SK-N-SH (cell line): Measurements from ENCODE around the gene SWI5. TPM values are rescaled to one million over a fixed set of nuclear protein-coding genes. Genes with fewer than 3 reads are reported as not detected.

Experiments
- CTCF ChIA-PET: fragments of 300-600, 350-600 bp; formaldehyde crosslinking; extraction: SDS; loops from one replicate; lab custom pipeline; 2021; lab: Yijun Ruan, JAX
- POLR2A ChIA-PET: fragments of 350-600 bp; sonication (Branson Sonifier 250); formaldehyde crosslinking; extraction: SDS; loops from one replicate; lab custom pipeline; 2020; ENCODE audit warnings: antibody characterized with exemption, inconsistent platforms; lab: Yijun Ruan, JAX
- DNase-seq: peaks from one replicate; pipeline ENCODE4 v3.0.0; 2012
- H2AFZ ChIP-seq: fragments of 200-600 bp; sonication (generic); 2 replicates; pipeline ENCODE4 v1.8.1; 2016; ENCODE audit warnings: antibody characterized with exemption, mild to moderate bottlenecking, low read depth
- H3F3A ChIP-seq: fragments of 200-600 bp; sonication (generic); replicated peaks from 2 replicates; pipeline ENCODE3; 2016; ENCODE audit warnings: antibody characterized with exemption, mild to moderate bottlenecking; ENCODE audit not compliant: insufficient read depth
- H3K27ac ChIP-seq, 2 experiments: fragments of 200-500 bp in 1 of 2; fragments of 200-600 bp in 1 of 2; sonication (Bioruptor generic) in 1 of 2; sonication (generic), shearing (Covaris generic) in 1 of 2; 2 replicates each; pipeline versions ENCODE4 v1.5.1 to v1.6.1; 2014 to 2016; ENCODE audit warnings: low read depth in 2 of 2, inconsistent platforms in 1 of 2, low read length in 1 of 2, mild to moderate bottlenecking in 1 of 2, mixed read lengths in 1 of 2
- H3K27me3 ChIP-seq: fragments of 200-600 bp; sonication (generic), shearing (Covaris generic); 2 replicates; pipeline ENCODE4 v1.6.1; 2016; ENCODE audit warnings: mixed run types; ENCODE audit not compliant: insufficient read depth
- H3K36me3 ChIP-seq, 2 experiments: fragments of 200-500 bp in 1 of 2; fragments of 200-600 bp in 1 of 2; sonication (Bioruptor generic) in 1 of 2; sonication (generic) in 1 of 2; replicated peaks in 1 of 2; 2 replicates each; pipeline versions ENCODE3 to v1.5.1; 2014 to 2016; ENCODE audit warnings: low read length in 1 of 2, mild to moderate bottlenecking in 1 of 2; ENCODE audit not compliant: insufficient read depth in 2 of 2, control insufficient read depth in 1 of 2
- H3K4me1 ChIP-seq, 2 experiments: fragments of 200-500 bp in 1 of 2; fragments of 200-600 bp in 1 of 2; sonication (Bioruptor generic) in 1 of 2; sonication (generic), shearing (Covaris generic) in 1 of 2; 2 replicates each; pipeline versions ENCODE4 v1.5.1 to v1.6.1; 2014 to 2016; ENCODE audit warnings: low read depth in 1 of 2, low read length in 1 of 2, mixed run types in 1 of 2; ENCODE audit not compliant: insufficient read depth in 2 of 2, control insufficient read depth in 1 of 2
- H3K4me2 ChIP-seq: fragments of 200-600 bp; sonication (generic), shearing (Covaris generic); 2 replicates; pipeline ENCODE4 v1.6.1; 2017; ENCODE audit warnings: mixed run types
- H3K4me3 ChIP-seq, 2 experiments: fragments of 200-500 bp in 1 of 2; fragments of 200-600 bp in 1 of 2; sonication (Bioruptor generic) in 1 of 2; sonication (generic), shearing (Covaris generic) in 1 of 2; 2 replicates each; pipeline versions ENCODE4 v1.5.1 to v1.8.1; 2014 to 2016; ENCODE audit warnings: low read depth in 2 of 2, inconsistent platforms in 1 of 2, low read length in 1 of 2, mild to moderate bottlenecking in 1 of 2, mixed read lengths in 1 of 2, moderate library complexity in 1 of 2
- H3K79me2 ChIP-seq: fragments of 200-600 bp; sonication (generic); 2 replicates; pipeline ENCODE4 v1.8.1; 2017; ENCODE audit warnings: mild to moderate bottlenecking; ENCODE audit not compliant: insufficient read depth
- H3K9ac ChIP-seq: fragments of 200-600 bp; sonication (generic); 2 replicates; pipeline ENCODE4 v1.6.1; 2017; ENCODE audit warnings: mixed run types
- H3K9me2 ChIP-seq: fragments of 200-600 bp; sonication (generic); 2 replicates; pipeline ENCODE4 v1.6.1; 2017; ENCODE audit warnings: mixed run types
- H3K9me3 ChIP-seq: fragments of 200-600 bp; sonication (generic); 2 replicates; pipeline ENCODE4 v1.6.1; 2017; ENCODE audit warnings: mixed run types, mild to moderate bottlenecking, moderate library complexity
- H4K20me1 ChIP-seq: fragments of 200-600 bp; sonication (generic); 2 replicates; pipeline ENCODE4 v1.6.1; 2017; ENCODE audit warnings: mild to moderate bottlenecking, mixed run types; ENCODE audit not compliant: insufficient read depth
- CHD2 ChIP-seq: fragments of 150-350 bp; IDR thresholded peaks from 2 replicates; pipeline ENCODE4 v1.6.1; 2018; ENCODE audit warnings: low read length; ENCODE audit not compliant: partially characterized antibody
- GATA2 ChIP-seq: sonication (generic); formaldehyde crosslinking; IDR thresholded peaks from 2 replicates; pipeline ENCODE4 v1.5.0; 2020; ENCODE audit warnings: mild to moderate bottlenecking, missing genetic modification reagents
- IRF3 ChIP-seq: fragments of 150-350 bp; IDR thresholded peaks from 2 replicates; pipeline ENCODE4 v1.6.1; 2016; ENCODE audit warnings: mild to moderate bottlenecking, low read depth, low read length
- MXI1 ChIP-seq: IDR thresholded peaks from 2 replicates; pipeline ENCODE4 v1.6.1; 2012; ENCODE audit warnings: mild to moderate bottlenecking, low read depth, low read length, improper control_type of control experiment
- REST ChIP-seq: IDR thresholded peaks from 2 replicates; pipeline ENCODE4 v1.6.1; 2012; ENCODE audit warnings: mild to moderate bottlenecking, low read depth, low read length, moderate library complexity
- TCF12 ChIP-seq: IDR thresholded peaks from 2 replicates; pipeline ENCODE4 v1.4.0; 2012
- ZBTB33 ChIP-seq: IDR thresholded peaks from 2 replicates; pipeline ENCODE4 v1.4.0; 2012; ENCODE audit warnings: low read depth, borderline replicate concordance
- WGBS: methylation state at CpG from one replicate; pipeline ENCODE4 v1.1.6; 2017; ENCODE audit warnings: low lambda C conversion rate; 5-methylcytosine and 5-hydroxymethylcytosine counted together
- polyA plus RNA-seq, 3 experiments: library from polyadenylated mRNA; depleted of rRNA; stranded (reverse); fragments of >200 nt; gene quantifications; 2 replicates each; pipeline ENCODE4 v1.2.3, GENCODE V29; 2012

The SWI5 gene
- polyA plus RNA-seq, 1 of the 3 experiments (the other 2 are of a cell fraction), result 84.1 TPM

GRCh38 chr9:128314697-128315096 lies 38.6 kb downstream of the SWI5 start:
- CTCF ChIA-PET, result interaction anchor here (0.7 to 1.3 kb wide), 2 partner anchors 19 to 27 kb away, joined by 3 read pairs; no protein-coding TSS in a partner anchor
- POLR2A ChIA-PET, result interaction anchor here (0.7 kb wide), 1 partner anchor 142 kb away, joined by 3 read pairs; no protein-coding TSS in a partner anchor

More at GRCh38 chr9:128314697-128315096, 38.6 kb downstream of the SWI5 start:
- H3K9me3 ChIP-seq, result no peaks in the 10 kb centered on the region
- TF ChIP-seq GATA2 (no peak), ZBTB33 (no peak), CHD2 (no peak), REST (no peak), TCF12 (no peak), MXI1 (no peak), IRF3 (no peak)
- TF ChIP-seq, all 33 proteins: peak for 0
- H3K27ac ChIP-seq, result no peak overlapping the region
- H4K20me1 ChIP-seq, result no peaks in the 10 kb centered on the region
- DNase-seq, result no peak
- H3K4me1 ChIP-seq, result no peaks in the 10 kb centered on the region
- no peaks in the 10 kb centered on the region for H3K27me3 ChIP-seq
- H3K9me2 ChIP-seq, result no peaks in the 10 kb centered on the region
- no peak overlapping the region for H3K9ac ChIP-seq
- no peak overlapping the region for H2AFZ ChIP-seq
- H3F3A ChIP-seq, result no peaks in the 10 kb centered on the region
- H3K36me3 ChIP-seq, result peaks cover 32 to 52% of the 10 kb centered on the region in 2 experiments
- no peak overlapping the region for H3K4me2 ChIP-seq
- H3K79me2 ChIP-seq, result no peaks in the 10 kb centered on the region
- H3K4me3 ChIP-seq, result no peak overlapping the region
- WGBS, result 96% methylated on average over 4 of the region's 4 CpGs
